HEK293T (cell line): ENCODE data around the gene C1orf174.

Experiments used
- CTCF ChIA-PET: fragments of 350-600 bp; formaldehyde crosslinking; extraction: SDS; loops from one replicate; lab custom pipeline; 2021; ENCODE audit warnings: antibody characterized with exemption, inconsistent platforms; lab: Yijun Ruan, JAX
- POLR2A ChIA-PET: fragments of 350-600 bp; formaldehyde crosslinking; extraction: SDS; loops from one replicate; lab custom pipeline; 2020; ENCODE audit warnings: antibody characterized with exemption, inconsistent platforms; lab: Yijun Ruan, JAX
- DNase-seq: peaks from one replicate; pipeline ENCODE4 v3.0.0; 2012; ENCODE audit warnings: mixed read lengths; ENCODE audit errors: extremely low spot score
- ARNT ChIP-seq: fragments of 450-650 bp; IDR thresholded peaks from 2 replicates; pipeline ENCODE4 v1.6.1; 2017; ENCODE audit warnings: mild to moderate bottlenecking
- BHLHE40 ChIP-seq: fragments of 450-650 bp; IDR thresholded peaks from 2 replicates; pipeline ENCODE4 v1.6.1; 2016; ENCODE audit warnings: mild to moderate bottlenecking, moderate library complexity, borderline replicate concordance
- CTBP1 ChIP-seq: fragments of 450-650 bp; IDR thresholded peaks from 2 replicates; pipeline ENCODE4 v1.6.1; 2016; ENCODE audit warnings: borderline replicate concordance
- ELF4 ChIP-seq: fragments of 450-650 bp; IDR thresholded peaks from 2 replicates; pipeline ENCODE4 v1.6.1; 2017; ENCODE audit warnings: antibody characterized with exemption
- FOXA1 ChIP-seq: fragments of 450-650 bp; IDR thresholded peaks from 2 replicates; pipeline ENCODE4 v1.6.1; 2016; ENCODE audit warnings: mild to moderate bottlenecking
- FOXK2 ChIP-seq: fragments of 450-650 bp; IDR thresholded peaks from 2 replicates; pipeline ENCODE4 v1.6.1; 2016; ENCODE audit warnings: mild to moderate bottlenecking
- FOXM1 ChIP-seq: fragments of 450-650 bp; IDR thresholded peaks from 2 replicates; pipeline ENCODE4 v1.6.1; 2017; ENCODE audit warnings: mild to moderate bottlenecking, borderline replicate concordance
- HDGF ChIP-seq: fragments of 450-650 bp; IDR thresholded peaks from 2 replicates; pipeline ENCODE4 v1.6.1; 2017; ENCODE audit warnings: antibody characterized with exemption, borderline replicate concordance
- L3MBTL2 ChIP-seq: fragments of 450-650 bp; conservative IDR thresholded peaks from 2 replicates; pipeline ENCODE4 v1.6.1; 2016; ENCODE audit warnings: mild to moderate bottlenecking
- LEF1 ChIP-seq: fragments of 450-650 bp; IDR thresholded peaks from 2 replicates; pipeline ENCODE4 v1.6.1; 2017; ENCODE audit warnings: mild to moderate bottlenecking, borderline replicate concordance
- NFRKB ChIP-seq: fragments of 450-650 bp; IDR thresholded peaks from 2 replicates; pipeline ENCODE4 v1.6.1; 2016; ENCODE audit warnings: mild to moderate bottlenecking, moderate library complexity
- SP1 ChIP-seq: fragments of 450-650 bp; IDR thresholded peaks from 2 replicates; pipeline ENCODE4 v1.6.1; 2017
- SUZ12 ChIP-seq: fragments of 450-650 bp; IDR thresholded peaks from 2 replicates; pipeline ENCODE4 v1.6.1; 2016; ENCODE audit warnings: mild to moderate bottlenecking
- TARDBP ChIP-seq: fragments of 450-650 bp; IDR thresholded peaks from 2 replicates; pipeline ENCODE4 v1.6.1; 2016
- ZNF384 ChIP-seq: fragments of 450-650 bp; IDR thresholded peaks from 2 replicates; pipeline ENCODE4 v1.6.1; 2016
- TF ChIP-seq, protein P1 (sequence below): fragments of 450-650 bp; IDR thresholded peaks from 2 replicates; pipeline ENCODE4 v1.6.1; 2016

Gene C1orf174

GRCh38 chr1:3865606-3866160 lies 34.4 kb downstream of the C1orf174 start:
- DNase-seq: no peak
- TF ChIP-seq BHLHE40 (no peak), ELF4 (no peak), NFRKB (no peak), HDGF (no peak), ZNF384 (no peak), FOXM1 (no peak), ARNT (no peak), FOXA1 (no peak), LEF1 (no peak), L3MBTL2 (no peak), CTBP1 (no peak), FOXK2 (no peak), TARDBP (no peak)
- TF ChIP-seq, protein P1, sequence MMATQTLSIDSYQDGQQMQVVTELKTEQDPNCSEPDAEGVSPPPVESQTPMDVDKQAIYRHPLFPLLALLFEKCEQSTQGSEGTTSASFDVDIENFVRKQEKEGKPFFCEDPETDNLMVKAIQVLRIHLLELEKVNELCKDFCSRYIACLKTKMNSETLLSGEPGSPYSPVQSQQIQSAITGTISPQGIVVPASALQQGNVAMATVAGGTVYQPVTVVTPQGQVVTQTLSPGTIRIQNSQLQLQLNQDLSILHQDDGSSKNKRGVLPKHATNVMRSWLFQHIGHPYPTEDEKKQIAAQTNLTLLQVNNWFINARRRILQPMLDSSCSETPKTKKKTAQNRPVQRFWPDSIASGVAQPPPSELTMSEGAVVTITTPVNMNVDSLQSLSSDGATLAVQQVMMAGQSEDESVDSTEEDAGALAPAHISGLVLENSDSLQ: no peak
- POLR2A ChIA-PET: no interaction called here
- CTCF ChIA-PET: no interaction called here

- no peak for DNase-seq
- TF ChIP-seq HDGF (no peak), ARNT (no peak), ZNF384 (no peak), SP1 (no peak), FOXA1 (no peak), LEF1 (no peak), BHLHE40 (no peak), CTBP1 (no peak), FOXK2 (no peak), NFRKB (no peak), ELF4 (no peak)
- CTCF ChIA-PET: no interaction called here
- POLR2A ChIA-PET: no interaction called here
These were observed 35.2 kb downstream of the C1orf174 start for GRCh38 chr1:3864884-3865283.

GRCh38 chr1:3863231-3863935 lies 36.7 kb downstream of the C1orf174 start:
- TF ChIP-seq ARNT: no peak
- TF ChIP-seq SUZ12: no peak
- TF ChIP-seq FOXA1: no peak
- no peak for TF ChIP-seq FOXK2
- TF ChIP-seq ZNF384: no peak
- TF ChIP-seq CTBP1: no peak
- TF ChIP-seq FOXM1: no peak
- TF ChIP-seq L3MBTL2: no peak
- no peak for TF ChIP-seq ELF4
- no peak for TF ChIP-seq TARDBP
- TF ChIP-seq LEF1: no peak
- no peak for TF ChIP-seq HDGF
- no peak for TF ChIP-seq BHLHE40
- POLR2A ChIA-PET: no interaction called here
- DNase-seq: no peak
- CTCF ChIA-PET: no interaction called here

GRCh38 chr1:3858231-3858981 lies 41.7 kb downstream of the C1orf174 start:
- DNase-seq: peak; percentile 21
- TF ChIP-seq FOXA1 (no peak), NFRKB (no peak), SUZ12 (no peak), L3MBTL2 (peak; percentile 76)
- CTCF ChIA-PET: interaction anchor here (1.0 kb wide), 1 partner anchor 26 kb away, joined by 3 read pairs; no protein-coding TSS in a partner anchor
- POLR2A ChIA-PET: interaction anchor here (0.9 to 1.4 kb wide), 4 partner anchors 11 to 82 kb away, joined by 3 to 5 read pairs (median 4); partner anchors contain the start of gene LRRC47

DNA sequence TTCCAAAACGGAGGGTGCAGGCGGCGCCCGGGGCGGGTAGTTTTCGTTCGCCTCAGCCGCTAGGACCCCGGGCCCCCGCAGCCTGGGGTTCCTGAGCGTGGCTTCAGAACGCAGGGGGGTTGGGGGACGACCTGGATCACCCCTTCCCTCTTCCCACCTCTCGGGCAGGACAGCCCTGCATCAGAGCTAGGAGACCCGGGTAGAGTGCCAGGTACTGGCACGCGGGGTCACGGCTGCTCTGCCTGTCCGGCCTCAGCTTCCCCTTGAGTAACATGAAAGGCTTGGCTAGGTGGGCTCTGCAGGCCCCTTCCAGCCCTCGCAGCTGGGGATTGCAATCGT lies 42.3 kb downstream of the C1orf174 start:
- CTCF ChIA-PET: no interaction called here
- POLR2A ChIA-PET: interaction anchor here (0.9 to 1.4 kb wide), 4 partner anchors 10 to 82 kb away, joined by 3 to 4 read pairs (median 3); no protein-coding TSS in a partner anchor
- DNase-seq: no peak
- TF ChIP-seq LEF1: no peak
- TF ChIP-seq BHLHE40: no peak
- TF ChIP-seq SP1: no peak
- no peak for TF ChIP-seq NFRKB
- no peak for TF ChIP-seq CTBP1
- no peak for TF ChIP-seq ARNT
- TF ChIP-seq FOXK2: no peak
- no peak for TF ChIP-seq ELF4
- TF ChIP-seq FOXA1: no peak
- TF ChIP-seq FOXM1: no peak
- TF ChIP-seq, protein P1: no peak
- no peak for TF ChIP-seq HDGF
- TF ChIP-seq SUZ12: no peak
- TF ChIP-seq TARDBP: no peak
- no peak for TF ChIP-seq L3MBTL2
- no peak for TF ChIP-seq ZNF384
